ENCODE data around the gene MRPS15.

GRCh38 chr1:36420836-36421317 is 43.3 kb downstream of the MRPS15 start:
- TF ChIP-seq CTCF (IDR thresholded peaks at IDR 0.05 in 2 of 3, conservative IDR thresholded peaks at IDR 0.05 in 1 of 3; ENCODE audit: borderline replicate concordance in 1 of 3, insufficient read depth in 1 of 3, low read depth in 2 of 3, low read length in 2 of 3) (peak; percentile 89 to 94 (median 93)), YY1 (IDR thresholded peaks at IDR 0.05; ENCODE audit: extremely low read depth, insufficient replicate concordance, low read depth, low read length) (no peak), CEBPB (IDR thresholded peaks at IDR 0.05; ENCODE audit: low read depth) (no peak), REST (IDR thresholded peaks at IDR 0.05; ENCODE audit: low read depth) (no peak), POLR2AphosphoS5 (IDR thresholded peaks at IDR 0.05; ENCODE audit: low read depth, low read length) (no peak), EZH2 (IDR thresholded peaks at IDR 0.05) (no peak), RAD21 (IDR thresholded peaks at IDR 0.05; ENCODE audit: low read depth) (peak; percentile 98), MAX (IDR thresholded peaks at IDR 0.05) (no peak)

All from HCT116 (cell line).